OCI-LY7 (cell line): ENCODE measurements around the gene ADRA1B. TPM values are rescaled to one million over a fixed set of nuclear protein-coding genes. Genes with fewer than 3 reads are reported as not detected.
"Not testable (repeated sequence)": the region's sequence is repeated elsewhere in the genome, so short reads cannot be mapped to it uniquely, and the experiment has no call there.

ENCODE experiments used
- BruUV-seq: library from RNA; stranded (reverse); fragments of 400-500 nt; replicated peaks from 2 replicates; lab custom pipeline; 2021; lab: Mats Ljungman, UMichigan
- CTCF ChIA-PET: fragments of 300-600 bp; sonication (Branson Sonifier 250); formaldehyde crosslinking; loops from one replicate; lab custom pipeline; 2022; ENCODE audit warnings: antibody characterized with exemption; ENCODE audit not compliant: unreplicated experiment; lab: Charles Lee
- POLR2A ChIA-PET: fragments of 300-600 bp; sonication (Branson Sonifier 250); formaldehyde crosslinking; loops from one replicate; lab custom pipeline; 2022; ENCODE audit warnings: antibody characterized with exemption; lab: Charles Lee
- DNase-seq: peaks from one replicate; pipeline ENCODE4 v3.0.0-alpha.2; 2015; ENCODE audit warnings: low spot score
- H2AFZ ChIP-seq: fragments of 200-600 bp; sonication (generic), shearing (Covaris generic); 2 replicates; pipeline ENCODE4 v1.6.1; 2014; ENCODE audit warnings: mild to moderate bottlenecking, antibody characterized with exemption, low read length, moderate library complexity
- H3K27ac ChIP-seq: fragments of 200-600 bp; sonication (generic); 2 replicates; pipeline ENCODE4 v1.5.1; 2014; ENCODE audit warnings: mixed run types, low read depth, mild to moderate bottlenecking, moderate library complexity, low read length, inconsistent platforms; ENCODE audit not compliant: poor library complexity, severe bottlenecking
- H3K36me3 ChIP-seq: fragments of 200-600 bp; sonication (generic); 2 replicates; pipeline ENCODE4 v1.6.1; 2014; ENCODE audit warnings: mild to moderate bottlenecking, antibody characterized with exemption, low read length, moderate library complexity, mixed read lengths; ENCODE audit not compliant: insufficient read depth
- H3K4me1 ChIP-seq: fragments of 200-600 bp; sonication (generic); 2 replicates; pipeline ENCODE4 v1.5.1; 2014; ENCODE audit warnings: mild to moderate bottlenecking, low read length; ENCODE audit not compliant: insufficient read depth, poor library complexity, severe bottlenecking
- H3K4me2 ChIP-seq: fragments of 200-600 bp; sonication (generic); 2 replicates; pipeline ENCODE4 v1.6.1; 2014; ENCODE audit warnings: mild to moderate bottlenecking, low read length
- H3K4me3 ChIP-seq: fragments of 200-600 bp; sonication (generic); 2 replicates; pipeline ENCODE4 v1.5.1; 2014; ENCODE audit warnings: mild to moderate bottlenecking, low read depth, low read length; ENCODE audit not compliant: poor library complexity, severe bottlenecking
- H3K79me2 ChIP-seq: fragments of 200-600 bp; sonication (generic); 2 replicates; pipeline ENCODE4 v1.6.1; 2016; ENCODE audit warnings: low read depth, mild to moderate bottlenecking, low read length, moderate library complexity, mixed read lengths; ENCODE audit not compliant: insufficient read depth
- H3K9me2 ChIP-seq: fragments of 200-600 bp; sonication (generic); 2 replicates; pipeline ENCODE4 v1.6.1; 2016; ENCODE audit warnings: mild to moderate bottlenecking, low read length, mixed read lengths; ENCODE audit not compliant: insufficient read depth
- H3K9me3 ChIP-seq: fragments of 200-600 bp; sonication (generic); 2 replicates; pipeline ENCODE4 v1.6.1; 2014; ENCODE audit warnings: mild to moderate bottlenecking, mixed run types, low read length, mixed read lengths
- H4K20me1 ChIP-seq: fragments of 200-600 bp; sonication (generic); 2 replicates; pipeline ENCODE4 v1.6.1; 2014; ENCODE audit warnings: mild to moderate bottlenecking, antibody characterized with exemption, low read length, moderate library complexity, mixed read lengths; ENCODE audit not compliant: insufficient read depth
- CTCF ChIP-seq: fragments of 200-600 bp; sonication (generic); conservative IDR thresholded peaks from 2 replicates; pipeline ENCODE4 v1.5.1; 2014; ENCODE audit warnings: mild to moderate bottlenecking, antibody characterized with exemption, low read length, moderate library complexity, mixed read lengths
- EZH2phosphoT487 ChIP-seq: fragments of 200-600 bp; sonication (generic); IDR thresholded peaks from 2 replicates; pipeline ENCODE4 v1.6.1; 2018; ENCODE audit warnings: low read depth, borderline replicate concordance, mild to moderate bottlenecking, mixed run types, antibody characterized with exemption, low read length, moderate library complexity, mixed read lengths
- intact Hi-C: fragments of 100-400 bp; cut with micrococcal nuclease; formaldehyde crosslinking; loops from one replicate; pipeline ENCODE4 v1.10.0; 2022; ENCODE audit not compliant: unreplicated experiment
- total RNA-seq, 2 experiments: library from RNA; depleted of rRNA in 1 of 2; stranded (reverse); fragments of >200 nt in 1 of 2; shearing (Covaris generic) in 1 of 2; gene quantifications; 2 replicates each; pipeline ENCODE4 v1.2.3, GENCODE V29; 2014 to 2022

ADRA1B gene
- total RNA-seq, 2 experiments from 2014 or later, result not detected

DNA sequence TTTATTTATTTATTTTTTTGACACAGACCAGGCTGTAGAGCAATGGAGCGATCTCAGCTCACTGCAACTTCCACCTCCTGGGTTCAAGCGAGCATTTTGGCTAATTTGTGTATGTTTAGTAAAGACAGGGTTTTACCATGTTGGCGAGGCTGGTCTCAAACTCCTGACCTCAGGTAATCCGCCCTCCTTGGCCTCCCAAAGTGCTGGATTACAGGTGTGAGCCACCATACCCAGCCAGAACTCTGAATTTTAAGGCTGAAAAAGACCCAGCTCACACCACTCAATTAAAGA, 49.5 kb downstream of the ADRA1B start:
- CTCF ChIA-PET, H3K4me3 ChIP-seq, H3K36me3 ChIP-seq, H3K4me2 ChIP-seq, H3K4me1 ChIP-seq, H2AFZ ChIP-seq, H3K9me3 ChIP-seq, H3K9me2 ChIP-seq, BruUV-seq, H4K20me1 ChIP-seq, DNase-seq, H3K79me2 ChIP-seq, H3K27ac ChIP-seq: not testable (repeated sequence)
- intact Hi-C loops, result loop anchor here (5.0 kb wide), 2 partner anchors 678 to 808 kb away; no protein-coding TSS in a partner anchor
- POLR2A ChIA-PET, result interaction anchor here (0.5 to 0.7 kb wide), 2 partner anchors 16 to 467 kb away, joined by 3 to 4 read pairs; no protein-coding TSS in a partner anchor
- TF ChIP-seq CTCF, result peak; percentile 33

DNA sequence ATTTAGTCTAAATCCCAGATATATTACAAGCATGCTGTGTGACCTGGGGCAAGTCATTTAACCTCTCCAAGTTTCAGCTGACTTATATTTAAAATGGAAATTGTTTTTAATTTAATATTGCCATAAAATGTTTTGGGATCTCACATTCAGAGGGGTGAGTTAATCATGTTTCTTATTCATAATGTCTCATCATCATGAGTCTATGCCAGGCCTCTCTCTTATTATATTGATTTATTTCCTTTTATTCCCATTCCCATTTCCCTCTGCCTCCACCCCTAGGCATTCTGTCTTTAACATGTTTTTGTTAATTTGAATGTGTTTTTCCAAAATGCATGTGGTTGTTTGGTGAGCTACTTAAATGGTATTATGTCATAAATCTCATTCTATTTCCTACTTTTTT, 53.7 kb downstream of the ADRA1B start:
- intact Hi-C loops, result loop anchor here (5.0 kb wide), 2 partner anchors 683 to 813 kb away; no protein-coding TSS in a partner anchor
- ChIA-PET POLR2A (no interaction called here), CTCF (no interaction called here)
- no TSS peak for BruUV-seq
- Histone ChIP-seq H3K79me2 (no peaks in the 10 kb centered on the region), H3K27ac (no peak overlapping the region), H3K4me1 (no peaks in the 10 kb centered on the region), H3K4me3 (no peak overlapping the region), H4K20me1 (no peaks in the 10 kb centered on the region), H3K4me2 (no peak overlapping the region), H3K9me3 (no peaks in the 10 kb centered on the region), H2AFZ (no peak overlapping the region), H3K36me3 (no peaks in the 10 kb centered on the region), H3K9me2 (no peaks in the 10 kb centered on the region)
- no peak for DNase-seq
- TF ChIP-seq EZH2phosphoT487 (no peak), CTCF (no peak)

DNA sequence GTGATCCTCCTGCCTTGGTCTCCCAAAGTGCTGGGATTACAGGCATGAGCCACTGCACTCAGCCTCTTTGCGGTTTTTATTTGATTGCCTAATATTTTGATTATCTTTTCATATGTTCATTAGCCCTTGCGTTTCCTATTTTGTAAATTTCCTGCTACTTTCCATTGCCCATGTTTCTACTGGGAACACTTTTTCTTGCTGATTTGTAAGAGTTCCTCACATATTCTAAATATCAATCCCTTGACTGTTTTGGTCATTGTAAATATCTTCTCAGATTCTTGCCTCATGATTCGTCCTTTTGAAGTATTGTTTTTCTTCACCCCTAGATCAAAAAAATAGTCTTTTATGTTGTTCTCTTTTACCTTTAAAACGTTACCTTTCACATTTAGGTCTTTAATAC, 54.8 kb downstream of the ADRA1B start:
- Histone ChIP-seq H3K4me3 (no peak overlapping the region), H3K9me2 (no peaks in the 10 kb centered on the region), H3K9me3 (no peaks in the 10 kb centered on the region), H3K4me1 (no peaks in the 10 kb centered on the region), H2AFZ (no peak overlapping the region), H3K27ac (no peak overlapping the region), H3K36me3 (no peaks in the 10 kb centered on the region), H3K4me2 (no peak overlapping the region), H3K79me2 (no peaks in the 10 kb centered on the region), H4K20me1 (no peaks in the 10 kb centered on the region)
- ChIA-PET CTCF (no interaction called here), POLR2A (no interaction called here)
- BruUV-seq, result no TSS peak
- DNase-seq, result no peak
- intact Hi-C loops, result no loop called here
- no peak for TF ChIP-seq EZH2phosphoT487
- no peak for TF ChIP-seq CTCF
